Measurements from ENCODE around the gene ZNF182. TPM values are rescaled to one million over a fixed set of nuclear protein-coding genes. Genes with fewer than 3 reads are reported as not detected.
"Not testable (repeated sequence)": the region's sequence is repeated elsewhere in the genome, so short reads cannot be mapped to it uniquely, and the experiment has no call there.

Gene ZNF182
- polyA plus RNA-seq, 3 donors, result 0.24 to 2.7 (median 0.99) TPM

GRCh38 chrX:48030237-48030636, 26.4 kb upstream of the ZNF182 start:
- no peak overlapping the region for H3K4me3 Mint-ChIP-seq
- H3K79me2 ChIP-seq (ENCODE audit: insufficient read depth, low read length), result no peaks in the 10 kb centered on the region
- 91% methylated on average over 4 of the region's 10 CpGs for WGBS (ENCODE audit: insufficient coverage)

GRCh38 chrX:48028091-48028490, 24.3 kb upstream of the ZNF182 start:
- Histone ChIP-seq H3K79me2 (ENCODE audit: insufficient read depth, low read length) (no peaks in the 10 kb centered on the region), H3K9ac (ENCODE audit: insufficient read depth, low read length, poor library complexity, severe bottlenecking) (no peak overlapping the region), H3K4me1 (ENCODE audit: control insufficient read depth in 1 of 2, insufficient read depth in 2 of 2, low read length in 2 of 2) (peaks cover 6 to 7% of the 10 kb centered on the region in 2 donors), H3K9me3 (replicated peaks in 1 of 2; ENCODE audit: control insufficient read depth in 1 of 2, insufficient read depth in 1 of 2, low read length in 2 of 2) (no peaks in the 10 kb centered on the region), H3K4me2 (replicated peaks; ENCODE audit: extremely low read depth, low read length, poor library complexity, severe bottlenecking) (no peak overlapping the region), H3K4me3 (replicated peaks in 1 of 3; ENCODE audit: low read depth in 2 of 3, low read length in 3 of 3) (no peak overlapping the region), H3K36me3 (replicated peaks in 1 of 2; ENCODE audit: control insufficient read depth in 1 of 2, insufficient read depth in 2 of 2, low read length in 2 of 2) (no peaks in the 10 kb centered on the region), H3K27ac (ENCODE audit: low read depth in 1 of 2, low read length in 2 of 2) (no peak overlapping the region), H2AFZ (ENCODE audit: insufficient read depth, low read depth, low read length, poor library complexity, severe bottlenecking) (no peak overlapping the region), H4K20me1 (ENCODE audit: insufficient read depth, low read length) (no peaks in the 10 kb centered on the region), H3K27me3 (ENCODE audit: control insufficient read depth in 2 of 2, insufficient read depth in 2 of 2, low read length in 2 of 2) (no peaks in the 10 kb centered on the region)
- H3K36me3 Mint-ChIP-seq, result no peaks in the 10 kb centered on the region
- peaks cover 0 to 5% (median 0%) of the 10 kb centered on the region in 7 donors for H3K9me3 Mint-ChIP-seq
- no peak overlapping the region for H3K27ac Mint-ChIP-seq
- intact Hi-C loops (cut with micrococcal nuclease), result loop anchor here in 1 of 2 donors (5.0 kb wide), 2 partner anchors 176 to 196 kb away; no protein-coding TSS in a partner anchor
- peaks cover 9% of the 10 kb centered on the region for H3K4me1 Mint-ChIP-seq
- no peak for DNase-seq
- no peak overlapping the region for H3K4me3 Mint-ChIP-seq
- peaks cover 0 to 5% (median 0%) of the 10 kb centered on the region in 3 donors for H3K27me3 Mint-ChIP-seq (ENCODE audit: low read depth in 3 of 3)
- no peak for TF ChIP-seq CTCF (IDR thresholded peaks at IDR 0.05)
- 100% methylated on average over 6 of the region's 8 CpGs for WGBS (ENCODE audit: insufficient coverage)

More at GRCh38 chrX:48030237-48030636, 26.4 kb upstream of the ZNF182 start:
- intact Hi-C loops (cut with micrococcal nuclease), result no loop called here
- Histone ChIP-seq H3K4me3 (replicated peaks in 1 of 3; ENCODE audit: low read depth in 2 of 3, low read length in 3 of 3) (no peak overlapping the region), H3K27ac (ENCODE audit: low read depth in 1 of 2, low read length in 2 of 2) (no peak overlapping the region), H3K9me3 (replicated peaks in 1 of 2; ENCODE audit: control insufficient read depth in 1 of 2, insufficient read depth in 1 of 2, low read length in 2 of 2) (no peaks in the 10 kb centered on the region), H3K27me3 (ENCODE audit: control insufficient read depth in 2 of 2, insufficient read depth in 2 of 2, low read length in 2 of 2) (no peaks in the 10 kb centered on the region), H4K20me1 (ENCODE audit: insufficient read depth, low read length) (no peaks in the 10 kb centered on the region), H3K36me3 (replicated peaks in 1 of 2; ENCODE audit: control insufficient read depth in 1 of 2, insufficient read depth in 2 of 2, low read length in 2 of 2) (no peaks in the 10 kb centered on the region), H3K9ac (ENCODE audit: insufficient read depth, low read length, poor library complexity, severe bottlenecking) (no peak overlapping the region), H2AFZ (ENCODE audit: insufficient read depth, low read depth, low read length, poor library complexity, severe bottlenecking) (no peak overlapping the region), H3K4me2 (replicated peaks; ENCODE audit: extremely low read depth, low read length, poor library complexity, severe bottlenecking) (no peak overlapping the region), H3K4me1 (ENCODE audit: control insufficient read depth in 1 of 2, insufficient read depth in 2 of 2, low read length in 2 of 2) (peaks cover 6 to 7% of the 10 kb centered on the region in 2 donors)
- DNase-seq, result no peak
- H3K4me1 Mint-ChIP-seq, result peaks cover 9% of the 10 kb centered on the region
- H3K9me3 Mint-ChIP-seq, result peaks cover 0 to 5% (median 0%) of the 10 kb centered on the region in 7 donors
- no peaks in the 10 kb centered on the region for H3K36me3 Mint-ChIP-seq
- no peak overlapping the region for H3K27ac Mint-ChIP-seq
- peaks cover 0 to 5% (median 2%) of the 10 kb centered on the region in 3 donors for H3K27me3 Mint-ChIP-seq (ENCODE audit: low read depth in 3 of 3)
- TF ChIP-seq CTCF (IDR thresholded peaks at IDR 0.05), result no peak

GRCh38 chrX:48027545-48027944, 23.8 kb upstream of the ZNF182 start:
- WGBS (ENCODE audit: insufficient coverage), result no CpG with 5 or more reads among the region's 4 CpGs
- not testable (repeated sequence) for H2AFZ ChIP-seq (ENCODE audit: insufficient read depth, low read depth, low read length, poor library complexity, severe bottlenecking); H3K79me2 ChIP-seq (ENCODE audit: insufficient read depth, low read length); H3K4me3 ChIP-seq (replicated peaks in 1 of 3; ENCODE audit: low read depth in 2 of 3, low read length in 3 of 3); H3K27ac Mint-ChIP-seq; H3K4me3 Mint-ChIP-seq; H3K4me2 ChIP-seq (replicated peaks; ENCODE audit: extremely low read depth, low read length, poor library complexity, severe bottlenecking); H3K9me3 ChIP-seq (replicated peaks in 1 of 2; ENCODE audit: control insufficient read depth in 1 of 2, insufficient read depth in 1 of 2, low read length in 2 of 2); H3K27me3 Mint-ChIP-seq (ENCODE audit: low read depth in 3 of 3); H3K27ac ChIP-seq (ENCODE audit: low read depth in 1 of 2, low read length in 2 of 2); H3K9me3 Mint-ChIP-seq; DNase-seq; H3K27me3 ChIP-seq (ENCODE audit: control insufficient read depth in 2 of 2, insufficient read depth in 2 of 2, low read length in 2 of 2); H3K36me3 Mint-ChIP-seq; H4K20me1 ChIP-seq (ENCODE audit: insufficient read depth, low read length); H3K9ac ChIP-seq (ENCODE audit: insufficient read depth, low read length, poor library complexity, severe bottlenecking); H3K36me3 ChIP-seq (replicated peaks in 1 of 2; ENCODE audit: control insufficient read depth in 1 of 2, insufficient read depth in 2 of 2, low read length in 2 of 2)
- H3K4me1 Mint-ChIP-seq, result peaks cover 14% of the 10 kb centered on the region
- intact Hi-C loops (cut with micrococcal nuclease), result loop anchor here in 1 of 2 donors (5.0 kb wide), 2 partner anchors 175 to 195 kb away; no protein-coding TSS in a partner anchor
- peaks cover 10 to 11% of the 10 kb centered on the region in 2 donors for H3K4me1 ChIP-seq (ENCODE audit: control insufficient read depth in 1 of 2, insufficient read depth in 2 of 2, low read length in 2 of 2)

Measured in CD14-positive monocyte (primary cell).